ENCODE data around the gene ZNF614.
A peak's percentile ranks its signal among the peaks of the same experiment; 100 is the strongest.
"Not testable (repeated sequence)": the region's sequence is repeated elsewhere in the genome, so short reads cannot be mapped to it uniquely, and the experiment has no call there.

Gene ZNF614

DNA sequence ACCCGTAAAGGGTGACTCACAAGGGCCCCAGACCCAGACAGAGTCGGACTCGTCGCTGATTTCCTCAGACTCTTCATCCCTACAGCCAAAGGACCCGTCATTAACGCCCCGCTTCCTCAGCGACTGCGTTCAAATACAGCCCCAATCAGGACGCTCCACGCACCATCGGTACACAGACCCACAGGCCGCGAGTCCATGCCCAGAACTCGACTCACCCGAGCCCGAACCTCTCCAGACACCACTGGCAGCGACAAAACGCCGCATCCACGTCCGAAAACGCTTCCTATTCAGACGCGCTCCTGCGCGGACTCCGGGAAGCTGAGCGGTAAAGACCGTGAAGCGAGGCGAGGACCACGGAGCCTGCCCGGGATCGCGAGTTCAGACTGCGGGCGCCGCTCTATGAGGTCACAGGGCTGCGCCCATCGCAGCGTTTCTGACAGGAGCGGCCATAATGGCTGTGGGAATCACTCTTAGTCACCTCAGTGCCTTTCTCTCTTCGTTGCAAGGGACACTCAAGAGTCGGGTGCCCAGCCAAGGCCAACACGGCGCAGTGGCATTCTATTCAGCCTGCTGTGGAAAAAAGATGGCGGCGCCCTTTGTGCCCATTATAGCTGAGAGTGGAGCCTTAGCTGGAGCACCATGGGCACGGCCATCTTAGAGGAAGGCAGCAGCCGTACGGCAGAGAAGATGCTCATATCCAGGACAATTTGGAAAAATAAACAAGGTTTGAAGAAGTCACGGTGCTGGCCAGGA is at the start of gene ZNF614:
TSS of gene ZNF614 (minus strand) at position 353 of the 753 bp plus-strand sequence. CDS start 2,634 bp downstream, outside the sequence.
- peak; percentile 45 to 73 (median 59) for DNase-seq (ENCODE audit: low read depth in 3 of 3, low spot score in 1 of 3)

DNA sequence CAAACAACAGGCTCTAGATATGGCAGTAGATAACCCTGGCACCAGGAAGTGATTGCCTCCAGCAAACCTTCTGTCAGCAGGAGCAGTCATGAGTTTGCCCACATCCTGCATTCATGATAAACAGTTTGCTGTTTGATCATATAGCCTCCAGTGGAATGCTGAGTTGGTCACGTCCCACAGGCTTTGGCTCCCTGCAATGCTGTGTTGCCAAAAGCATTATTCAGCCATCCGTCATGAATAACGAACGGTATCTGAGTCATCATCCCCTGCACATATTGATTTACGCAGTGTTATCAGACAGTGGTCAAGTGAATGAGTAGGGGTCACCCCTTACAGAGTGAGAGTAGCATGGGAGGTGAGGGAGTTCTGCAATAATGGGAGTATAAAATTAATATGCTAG is 42.3 kb upstream of the ZNF614 start:
- no peak for DNase-seq (ENCODE audit: low read depth in 3 of 3, low spot score in 1 of 3)

DNA sequence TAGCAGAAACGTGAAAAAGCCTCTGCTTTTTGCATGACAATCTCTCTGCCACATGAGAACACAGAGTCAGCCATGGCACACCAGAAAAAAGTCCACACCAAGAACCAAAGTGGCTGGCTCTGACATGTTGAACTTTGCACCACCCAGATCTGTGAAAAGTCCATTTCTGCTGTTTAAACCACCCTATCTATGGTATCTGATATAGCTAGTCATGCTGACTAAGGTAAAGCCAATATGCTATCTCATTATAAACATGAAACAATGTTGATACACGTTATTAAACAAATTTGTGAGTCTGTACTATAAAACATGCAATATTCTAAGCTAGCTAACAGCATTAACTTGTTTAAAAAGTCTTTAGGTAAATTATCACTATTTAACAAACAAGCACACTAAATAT is 41.5 kb upstream of the ZNF614 start:
- no peak for DNase-seq (ENCODE audit: low read depth in 3 of 3, low spot score in 1 of 3)

GRCh38 chr19:52066258-52066863 is 38.2 kb upstream of the ZNF614 start:
- no peak for DNase-seq (ENCODE audit: low read depth in 3 of 3, low spot score in 1 of 3)

- no peak for DNase-seq (ENCODE audit: low read depth in 3 of 3, low spot score in 1 of 3)
Measured at GRCh38 chr19:52065399-52065798, 37.2 kb upstream of the ZNF614 start.

GRCh38 chr19:52056480-52056879 is 28.3 kb upstream of the ZNF614 start:
- not testable (repeated sequence) for DNase-seq (ENCODE audit: low read depth in 3 of 3, low spot score in 1 of 3)

DNA sequence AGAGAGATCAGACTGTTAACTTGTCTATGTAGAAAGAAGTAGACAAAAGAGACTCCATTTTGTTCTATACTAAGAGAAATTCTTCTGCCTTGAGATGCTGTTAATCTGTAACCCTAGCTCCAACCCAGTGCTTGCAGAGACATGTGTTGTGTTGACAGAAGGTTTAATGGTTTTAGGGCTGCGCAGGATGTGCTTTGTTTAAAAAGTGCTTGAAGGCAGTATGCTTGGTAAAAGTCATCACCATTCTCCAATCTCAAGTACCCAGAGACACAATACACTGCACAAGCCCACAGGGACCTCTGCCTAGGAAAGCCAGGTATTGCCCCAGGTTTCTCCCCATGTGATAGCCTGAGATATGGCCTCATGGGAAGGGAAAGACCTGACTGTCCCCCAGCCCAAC is 23.6 kb upstream of the ZNF614 start:
- DNase-seq (ENCODE audit: low read depth in 3 of 3, low spot score in 1 of 3): not testable (repeated sequence)

- peak; percentile 51 to 69 (median 66) for DNase-seq (ENCODE audit: low read depth in 3 of 3, low spot score in 1 of 3)
Measured at GRCh38 chr19:52048555-52049501, 20.6 kb upstream of the ZNF614 start, which contains the start of gene ZNF432. Gene ZNF432 (minus strand): TSS chr19:52048838. CDS start chr19:52046868, 1,970 bp downstream.

DNA sequence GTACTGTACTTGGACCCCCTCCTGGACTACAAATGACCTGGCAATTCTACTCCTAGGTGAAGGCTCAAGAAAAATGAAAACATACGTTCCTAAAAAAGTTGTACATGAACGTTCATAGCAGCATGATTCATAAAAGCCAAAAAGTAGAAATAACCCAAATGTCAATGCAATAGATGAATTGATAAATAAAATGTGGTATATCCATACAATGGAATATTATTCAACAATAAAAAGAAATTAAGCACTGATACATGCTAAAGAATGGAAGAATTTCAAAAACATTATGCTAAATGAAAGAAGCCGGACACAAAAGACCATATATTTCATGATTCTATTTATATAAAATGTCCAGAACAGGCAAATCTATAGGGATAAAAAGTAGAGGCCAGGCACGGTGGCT is 11.0 kb upstream of the ZNF614 start:
- no peak for DNase-seq (ENCODE audit: low read depth in 3 of 3, low spot score in 1 of 3)

DNA sequence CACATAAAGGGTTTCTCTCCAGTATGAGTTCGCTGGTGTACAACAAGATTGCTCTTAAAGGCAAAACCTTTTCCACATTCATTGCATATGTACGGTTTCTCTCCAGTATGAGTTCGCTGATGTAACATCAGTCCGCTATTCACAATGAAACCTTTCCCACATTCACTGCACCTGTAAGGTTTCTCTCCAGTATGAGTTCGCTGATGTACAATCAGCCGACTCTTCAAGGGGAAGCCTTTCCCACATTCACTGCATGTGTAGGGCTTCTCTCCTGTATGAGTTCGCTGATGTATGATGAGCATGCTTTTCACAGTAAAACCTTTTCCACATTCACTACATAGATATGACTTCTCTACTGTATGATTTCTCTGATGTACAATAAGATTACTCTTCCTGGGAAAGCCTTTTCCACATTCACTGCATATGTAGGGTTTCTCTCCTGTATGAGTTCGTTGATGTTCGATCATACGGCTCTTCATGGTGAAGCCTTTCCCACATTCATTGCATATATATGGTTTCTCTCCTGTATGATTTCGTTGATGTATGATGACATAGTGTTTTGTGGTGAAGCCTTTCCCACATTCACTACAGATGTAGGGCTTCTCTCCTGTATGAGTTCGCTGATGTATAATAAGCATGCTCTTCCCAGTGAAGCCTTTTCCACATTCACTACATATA is 6.0 kb upstream of the ZNF614 start:
- no peak for DNase-seq (ENCODE audit: low read depth in 3 of 3, low spot score in 1 of 3)

DNA sequence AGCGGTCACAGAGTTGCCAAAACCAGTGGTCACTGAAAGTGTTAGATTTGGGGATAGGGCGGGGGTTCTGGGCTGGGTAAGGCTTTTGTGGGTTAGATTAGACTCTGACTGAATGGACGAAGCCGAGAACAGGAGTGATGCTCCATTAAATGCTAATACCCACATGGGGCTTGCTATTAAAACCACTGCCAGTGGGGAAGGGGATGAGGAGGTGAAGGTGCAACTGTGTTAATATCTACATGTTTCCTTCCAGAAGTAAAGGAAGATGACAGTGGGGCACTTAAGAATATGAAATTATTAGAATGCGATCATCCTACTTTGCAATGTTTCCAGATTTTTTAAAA is 573 bp upstream of the ZNF614 start:
- no peak for DNase-seq (ENCODE audit: low read depth in 3 of 3, low spot score in 1 of 3)

DNA sequence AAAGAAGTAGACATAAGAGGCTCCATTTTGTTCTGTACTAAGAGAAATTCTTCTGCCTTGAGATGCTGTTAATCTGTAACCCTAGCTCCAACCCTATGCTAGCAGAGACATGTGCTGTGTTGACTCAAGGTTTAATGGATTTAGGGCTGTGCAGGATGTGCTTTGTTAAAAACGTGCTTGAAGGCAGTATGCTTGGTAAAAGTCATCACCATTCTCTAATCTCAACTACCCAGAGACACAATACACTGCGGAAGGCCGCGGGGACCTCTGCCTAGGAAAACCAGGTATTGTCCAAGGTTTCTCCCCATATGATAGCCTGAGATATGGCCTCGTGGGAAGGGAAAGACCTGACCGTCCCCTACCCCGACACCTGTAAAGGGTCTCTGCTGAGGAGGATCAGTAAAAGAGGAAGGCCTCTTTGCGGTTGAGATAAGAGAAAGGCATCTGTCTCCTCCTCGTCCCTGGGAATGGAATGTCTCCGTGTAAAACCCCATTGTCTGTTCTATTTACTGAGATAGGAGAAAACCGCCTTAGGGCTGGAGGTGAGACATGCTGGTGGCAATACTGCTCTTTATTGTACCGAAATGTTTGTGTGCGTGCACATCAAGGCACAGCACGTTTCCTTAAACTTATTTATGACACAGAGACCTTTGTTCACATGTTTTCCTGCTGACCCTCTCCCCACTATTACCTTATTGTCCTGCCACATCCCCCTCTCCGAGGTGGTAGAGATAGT is 1.8 kb downstream of the ZNF614 start:
- not testable (repeated sequence) for DNase-seq (ENCODE audit: low read depth in 3 of 3, low spot score in 1 of 3)

DNA sequence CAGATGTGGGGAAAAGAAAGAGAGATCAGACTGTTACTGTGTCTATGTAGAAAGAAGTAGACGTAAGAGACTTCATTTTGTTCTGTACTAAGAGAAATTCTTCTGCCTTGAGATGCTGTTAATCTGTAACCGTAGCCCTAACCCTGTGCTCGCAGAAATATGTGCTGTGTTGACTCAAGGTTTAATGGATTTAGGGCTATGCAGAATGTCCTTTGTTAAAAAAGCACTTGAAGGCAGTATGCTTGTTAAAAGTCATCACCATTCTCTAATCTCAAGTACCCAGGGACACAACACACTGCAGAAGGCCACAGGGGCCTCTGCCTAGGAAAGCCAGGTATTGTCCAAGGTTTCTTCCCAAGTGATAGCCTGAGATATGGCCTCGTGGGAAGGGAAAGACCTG is 3.7 kb downstream of the ZNF614 start:
- not testable (repeated sequence) for DNase-seq (ENCODE audit: low read depth in 3 of 3, low spot score in 1 of 3)

- no peak for DNase-seq (ENCODE audit: low read depth in 3 of 3, low spot score in 1 of 3)
Measured at GRCh38 chr19:52022193-52022592, 6.0 kb downstream of the ZNF614 start.

DNA sequence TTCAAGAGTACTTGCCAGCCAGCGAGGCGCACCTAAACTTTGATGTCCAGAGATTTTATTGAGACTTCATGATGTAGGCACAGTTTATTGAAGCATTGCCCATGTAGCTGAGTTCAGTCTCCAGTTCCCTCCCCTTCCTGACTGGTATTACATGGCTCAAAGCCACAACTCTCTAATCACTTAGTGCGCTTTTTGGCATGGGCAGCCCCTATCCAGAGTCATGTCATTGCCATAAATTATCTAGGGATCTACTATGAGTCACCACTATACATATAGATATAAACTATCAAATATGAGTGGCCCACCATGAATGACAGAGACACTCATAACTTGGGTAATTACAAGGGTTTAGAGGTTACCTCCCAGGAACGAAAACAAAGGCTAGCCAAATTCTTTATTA is 7.7 kb downstream of the ZNF614 start:
- no peak for DNase-seq (ENCODE audit: low read depth in 3 of 3, low spot score in 1 of 3)

DNA sequence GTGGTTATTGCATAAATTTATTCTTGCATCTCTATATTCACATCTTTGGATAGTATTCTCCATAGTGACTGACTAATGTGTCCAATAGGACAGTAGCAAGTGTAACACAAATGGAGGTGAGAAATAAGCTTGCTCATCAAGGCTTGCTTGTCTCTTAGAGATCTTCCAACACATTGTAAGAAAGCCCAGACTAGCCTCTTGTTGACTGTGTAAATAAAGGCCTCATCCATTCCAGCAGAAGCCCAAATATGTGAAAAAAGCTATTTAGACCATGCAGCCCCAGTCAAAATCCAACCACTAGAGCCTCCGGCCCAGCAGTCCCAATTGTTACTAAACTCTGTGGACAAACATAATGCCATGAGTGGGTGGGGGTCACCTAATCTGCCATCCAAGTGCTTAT is 17.5 kb downstream of the ZNF614 start:
- no peak for DNase-seq (ENCODE audit: low read depth in 3 of 3, low spot score in 1 of 3)

DNA sequence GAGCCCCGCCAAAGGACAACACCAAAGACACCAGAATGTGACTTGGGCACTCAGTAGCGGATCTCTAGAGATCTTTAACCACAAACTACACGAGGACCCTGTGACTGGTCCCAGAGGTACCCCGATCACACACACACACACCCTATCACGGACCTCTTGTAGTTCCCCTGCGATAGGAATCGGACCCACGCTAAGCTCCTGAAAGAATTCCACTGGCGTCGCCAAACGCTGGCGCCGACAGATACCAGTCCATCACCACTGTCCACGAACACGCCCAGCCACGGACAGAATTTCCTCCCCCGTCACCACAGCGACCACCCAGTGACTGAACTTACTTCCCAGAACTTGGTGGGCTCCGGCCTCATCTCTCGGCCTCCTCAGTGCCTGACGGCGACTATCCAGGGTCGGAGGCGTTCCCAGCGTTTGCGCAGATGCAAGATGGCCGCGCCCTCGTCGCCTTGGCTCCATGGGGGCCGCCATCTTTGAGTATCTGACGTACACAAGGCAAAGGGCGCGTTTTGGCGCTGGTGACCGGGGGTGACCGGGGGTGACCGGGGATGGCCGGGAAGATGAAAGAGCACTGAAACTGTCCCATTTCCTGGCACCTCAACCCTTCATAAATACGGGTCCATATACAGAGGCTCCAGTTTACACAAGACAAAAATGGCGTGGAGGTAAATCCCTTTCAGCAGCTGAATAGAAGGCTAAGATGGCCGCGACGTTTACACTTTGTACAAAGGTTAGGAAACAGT is 20.2 kb downstream of the ZNF614 start, which contains the start of gene ZNF615:
TSS of gene ZNF615 (minus strand) at position 406 of the 752 bp plus-strand sequence. CDS start 4,500 bp downstream, outside the sequence.
- DNase-seq (ENCODE audit: low read depth in 3 of 3, low spot score in 1 of 3): peak; percentile 60 to 82 (median 75)

GRCh38 chr19:52007451-52007805 is 20.8 kb downstream of the ZNF614 start:
- no peak for DNase-seq (ENCODE audit: low read depth in 3 of 3, low spot score in 1 of 3)

DNA sequence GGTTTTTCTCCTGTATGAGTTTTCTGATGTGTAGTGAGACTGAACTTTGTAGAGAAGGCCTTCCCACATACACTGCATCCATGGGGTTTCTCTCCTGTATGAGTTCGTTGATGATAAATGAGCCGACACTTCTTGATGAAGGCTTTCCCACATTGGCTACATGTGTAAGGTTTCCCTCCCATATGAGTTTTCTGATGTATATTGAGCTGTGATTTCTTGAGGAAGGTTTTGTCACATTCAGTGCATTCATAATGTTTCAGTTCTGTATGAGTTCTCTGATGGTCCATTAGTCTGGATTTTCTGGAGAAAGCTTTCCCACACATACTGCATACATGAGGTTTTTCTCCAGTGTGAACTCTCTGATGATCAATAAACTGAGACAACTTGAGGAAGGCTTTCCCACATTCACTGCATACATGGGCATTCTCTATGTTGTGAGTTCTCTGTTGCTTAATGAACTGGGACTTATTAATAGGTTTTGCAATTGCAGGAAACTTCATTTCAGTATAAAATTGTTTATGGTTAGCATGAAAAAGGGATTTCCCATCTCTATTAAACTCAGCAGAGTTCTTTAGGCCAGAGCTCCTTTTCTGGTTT is 34.0 kb downstream of the ZNF614 start:
- DNase-seq (ENCODE audit: low read depth in 3 of 3, low spot score in 1 of 3): no peak

All from stimulated activated CD4-positive, alpha-beta T cell treated with anti-CD3 and anti-CD28 coated beads, TNF-alpha, amount 100 ng/mL, for 1 hour (primary cell).